NCI-H187 (cell line): Measurements from ENCODE around the gene SYS1.
"Not testable (repeated sequence)": the region's sequence is repeated elsewhere in the genome, so short reads cannot be mapped to it uniquely, and the experiment has no call there.

Experiments used
- DNase-seq, 2 experiments: peaks; one replicate each; lab custom pipeline; 2025; lab: John Stamatoyannopoulos, UW

SYS1 gene

GRCh38 chr20:45339799-45340198 lies 23.2 kb upstream of the SYS1 start:
- DNase-seq: no peak

- DNase-seq: no peak
These were observed 22.6 kb upstream of the SYS1 start for GRCh38 chr20:45340236-45340847.

DNA sequence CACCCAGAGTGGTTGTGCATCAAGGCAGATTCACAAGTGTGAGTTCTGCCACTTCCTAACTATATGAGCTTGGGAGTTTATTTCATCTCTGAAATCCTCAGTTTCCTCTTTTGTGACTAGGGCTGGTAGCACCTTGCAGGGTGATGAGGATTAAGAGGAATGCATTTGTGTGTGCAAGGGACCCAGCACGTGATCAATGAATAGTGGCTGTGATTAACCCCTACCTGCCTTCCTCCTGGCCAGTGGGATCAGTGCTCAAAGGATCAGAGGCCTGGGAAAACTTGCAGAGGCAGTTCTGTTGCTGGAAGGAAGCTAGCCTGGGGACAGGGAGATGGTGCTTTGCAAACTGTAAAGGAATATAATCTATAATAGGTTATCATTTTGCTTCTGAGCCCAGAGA lies 22.0 kb upstream of the SYS1 start:
- no peak for DNase-seq

DNA sequence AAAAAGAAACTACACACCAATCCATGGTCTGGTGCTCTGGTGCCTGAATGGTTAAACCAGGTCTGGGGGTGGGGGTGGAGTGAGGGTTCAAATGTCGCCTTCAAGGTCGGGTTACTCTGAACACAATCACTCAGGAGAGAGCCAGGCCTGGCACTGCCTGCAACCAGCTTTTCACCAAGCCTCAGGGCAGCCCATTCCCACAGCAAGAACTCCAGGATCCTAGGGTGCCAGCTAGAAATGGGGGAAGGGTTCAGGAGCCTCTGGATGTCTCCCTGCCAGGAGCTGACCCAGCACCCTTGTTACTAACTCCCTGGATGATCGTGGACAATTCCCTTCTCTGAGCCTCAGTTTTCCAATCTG lies 21.4 kb upstream of the SYS1 start:
- DNase-seq: no peak

- DNase-seq: no peak
These were observed 20.8 kb upstream of the SYS1 start for GRCh38 chr20:45341939-45342854.

DNA sequence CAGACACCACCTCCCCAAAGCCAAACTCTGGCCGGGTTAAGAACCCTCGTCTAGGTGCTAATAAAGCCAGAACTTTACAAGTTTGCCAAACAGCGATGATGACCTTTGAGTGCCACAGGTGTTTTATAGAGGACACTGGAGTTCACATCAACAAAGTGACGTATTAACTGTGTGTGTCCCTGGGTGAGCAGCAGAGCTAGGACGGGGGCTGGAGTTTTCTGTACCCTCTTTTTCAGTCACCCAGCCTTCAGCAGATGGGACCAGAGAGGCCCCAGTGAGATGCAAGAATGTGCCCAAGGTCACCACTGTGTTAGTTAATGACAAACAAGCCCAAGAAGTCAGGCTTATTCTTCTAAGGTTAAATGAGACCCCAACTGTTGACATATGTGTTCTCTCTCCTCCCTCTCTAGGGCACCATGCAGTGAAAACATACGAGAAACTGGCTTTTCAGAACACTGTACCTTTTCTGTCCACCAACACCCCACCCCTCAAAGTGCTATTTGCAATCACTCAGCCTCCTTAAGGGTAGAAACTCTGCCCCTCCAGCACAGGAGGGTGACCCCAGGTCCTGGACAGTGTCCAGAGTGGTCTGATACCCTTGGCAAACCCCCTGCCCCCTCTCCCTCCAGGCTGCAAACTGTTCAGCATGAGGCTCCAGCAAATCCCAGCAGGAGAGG lies 20.0 kb upstream of the SYS1 start:
- no peak for DNase-seq

DNA sequence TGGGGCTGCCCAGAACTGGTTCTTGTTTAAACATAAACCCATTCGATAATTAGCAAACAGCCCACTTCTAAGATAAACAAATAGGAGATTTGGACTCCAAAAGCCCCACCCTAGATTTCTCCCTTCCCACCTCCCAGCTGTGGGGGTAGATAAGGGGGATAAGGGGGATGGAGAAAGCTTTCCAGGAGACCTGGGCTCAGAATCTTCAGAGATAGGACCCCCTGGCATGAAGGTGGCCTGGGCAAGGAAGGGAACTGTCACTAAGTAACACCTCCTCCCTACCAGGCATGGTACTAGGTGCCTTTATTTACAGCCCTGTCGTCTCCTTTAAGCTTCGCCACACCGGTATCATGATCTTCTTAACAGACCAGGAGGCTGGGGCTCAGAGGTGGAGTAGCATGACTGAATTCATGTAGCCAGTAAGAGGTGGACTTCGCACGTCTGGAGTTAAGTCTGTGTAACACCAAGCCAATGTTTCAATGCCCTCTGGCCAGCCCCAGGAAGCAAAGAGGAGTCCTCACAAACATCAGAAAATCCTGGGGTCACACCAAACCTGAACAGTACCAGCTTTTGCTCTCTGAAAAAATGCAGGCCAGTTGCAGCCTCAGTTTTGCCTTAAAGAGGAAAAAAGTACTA lies 19.3 kb upstream of the SYS1 start:
- DNase-seq: no peak

GRCh38 chr20:45344168-45344860 lies 18.6 kb upstream of the SYS1 start:
- DNase-seq: no peak

- DNase-seq: no peak
These were observed 17.6 kb upstream of the SYS1 start for GRCh38 chr20:45345104-45345936.

GRCh38 chr20:45346291-45346718 lies 16.7 kb upstream of the SYS1 start:
- DNase-seq: no peak

- DNase-seq: no peak
These were observed 16.1 kb upstream of the SYS1 start for GRCh38 chr20:45346851-45347250.

- no peak for DNase-seq
These were observed 15.5 kb upstream of the SYS1 start for GRCh38 chr20:45347297-45347935.

DNA sequence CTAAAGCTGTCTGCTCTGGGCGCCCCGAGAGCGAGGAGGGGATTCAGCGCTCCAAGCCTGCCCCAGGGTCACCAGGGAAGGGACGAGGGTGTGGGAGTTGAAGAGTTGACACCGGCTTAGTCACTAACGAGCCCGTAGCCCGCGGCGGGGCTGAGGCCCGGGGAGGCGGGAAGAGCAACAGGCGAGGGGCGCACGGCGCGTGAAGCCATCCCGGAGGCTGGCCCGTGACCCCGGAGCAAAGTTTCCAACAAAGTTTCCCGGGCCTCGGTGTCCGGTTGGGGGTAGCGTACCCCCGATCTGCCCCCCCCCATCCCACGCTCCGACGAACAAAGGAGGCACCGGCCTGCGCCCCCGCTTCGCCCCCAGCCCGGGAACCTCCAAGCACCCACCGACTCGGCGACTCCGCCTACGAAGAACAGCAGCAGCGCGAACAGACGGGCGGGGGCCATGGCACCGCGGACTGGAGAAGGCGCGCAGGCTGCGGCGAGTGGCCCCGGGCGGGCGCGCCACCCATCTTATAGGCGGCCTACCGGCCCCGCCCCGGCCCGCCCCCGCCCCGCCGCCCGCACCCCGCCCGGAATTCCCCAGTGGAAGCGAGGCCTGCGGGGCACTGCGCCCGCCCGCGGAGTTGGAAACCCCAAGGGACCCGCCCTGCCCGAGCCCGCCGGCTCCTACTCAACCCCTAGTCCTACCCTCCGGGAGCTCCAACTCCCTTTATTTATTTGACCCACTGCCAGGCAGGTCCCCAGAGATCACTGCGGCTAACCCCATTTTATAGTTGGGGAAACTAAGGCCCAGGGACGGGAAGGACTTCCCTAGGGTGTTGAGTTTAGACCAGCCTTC lies 14.8 kb upstream of the SYS1 start, which contains the start of gene SDC4:
SDC4 (minus strand) TSS at position 489 of the 843 bp plus-strand sequence; CDS start at position 449, 40 bp downstream.
- no peak for DNase-seq

DNA sequence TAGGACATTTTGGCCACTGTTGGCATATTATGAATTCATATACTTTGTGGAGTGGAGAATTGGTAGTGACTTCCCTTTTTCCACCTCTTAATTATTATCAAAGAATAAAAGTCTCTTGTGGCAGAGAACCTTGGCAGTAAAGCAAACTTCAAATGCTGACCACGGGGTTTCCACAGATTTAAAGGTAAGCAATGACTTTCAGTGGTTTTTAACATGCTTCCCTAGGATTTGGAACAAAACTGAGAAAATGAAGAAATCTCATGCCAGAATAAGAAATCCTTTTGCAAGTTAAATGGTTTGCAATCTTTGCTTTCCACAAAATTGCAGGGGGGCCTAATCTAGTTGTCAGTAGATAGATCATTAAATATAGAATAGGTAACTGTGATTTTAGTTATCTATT lies 12.7 kb upstream of the SYS1 start:
- no peak for DNase-seq

DNA sequence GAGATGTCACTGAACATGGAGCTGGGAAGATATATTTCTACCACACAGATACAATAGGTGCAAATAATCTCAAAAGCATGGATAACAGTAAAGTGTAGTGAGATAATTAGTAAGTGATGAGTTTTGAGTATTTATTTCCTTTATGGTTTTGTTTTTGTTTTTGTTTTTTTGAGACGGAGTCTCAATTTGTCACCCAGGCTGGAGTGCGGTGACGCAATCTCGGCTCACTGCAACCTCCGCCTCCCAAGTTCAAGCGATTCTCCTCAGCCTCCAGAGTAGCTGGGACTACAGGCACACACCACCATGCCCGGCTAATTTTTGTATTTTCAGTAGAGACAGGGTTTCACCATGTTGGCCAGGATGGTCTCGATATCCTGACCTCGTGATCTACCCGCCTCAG lies 12.2 kb upstream of the SYS1 start:
- not testable (repeated sequence) for DNase-seq

- no peak for DNase-seq
These were observed 10.2 kb upstream of the SYS1 start for GRCh38 chr20:45352729-45353128.

DNA sequence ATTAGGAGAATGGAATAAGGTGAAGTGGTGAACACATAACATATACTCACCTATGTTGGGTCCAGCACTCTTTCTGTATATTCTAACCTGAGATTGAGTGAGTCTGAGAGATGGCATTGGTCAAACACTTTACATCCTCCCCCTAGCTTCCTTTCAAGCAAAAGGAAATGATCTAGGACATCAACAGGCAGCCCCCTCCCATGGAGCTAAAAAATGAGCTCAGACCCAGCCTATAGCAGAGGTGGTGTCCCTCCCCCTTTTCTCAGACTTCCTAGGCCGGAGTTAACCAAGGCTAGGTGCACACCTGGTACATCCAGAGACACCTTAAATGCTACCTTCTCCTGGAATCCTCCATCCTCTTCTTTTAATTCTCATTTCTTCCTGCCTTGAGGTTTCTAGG lies 9.2 kb upstream of the SYS1 start:
- DNase-seq: no peak

DNA sequence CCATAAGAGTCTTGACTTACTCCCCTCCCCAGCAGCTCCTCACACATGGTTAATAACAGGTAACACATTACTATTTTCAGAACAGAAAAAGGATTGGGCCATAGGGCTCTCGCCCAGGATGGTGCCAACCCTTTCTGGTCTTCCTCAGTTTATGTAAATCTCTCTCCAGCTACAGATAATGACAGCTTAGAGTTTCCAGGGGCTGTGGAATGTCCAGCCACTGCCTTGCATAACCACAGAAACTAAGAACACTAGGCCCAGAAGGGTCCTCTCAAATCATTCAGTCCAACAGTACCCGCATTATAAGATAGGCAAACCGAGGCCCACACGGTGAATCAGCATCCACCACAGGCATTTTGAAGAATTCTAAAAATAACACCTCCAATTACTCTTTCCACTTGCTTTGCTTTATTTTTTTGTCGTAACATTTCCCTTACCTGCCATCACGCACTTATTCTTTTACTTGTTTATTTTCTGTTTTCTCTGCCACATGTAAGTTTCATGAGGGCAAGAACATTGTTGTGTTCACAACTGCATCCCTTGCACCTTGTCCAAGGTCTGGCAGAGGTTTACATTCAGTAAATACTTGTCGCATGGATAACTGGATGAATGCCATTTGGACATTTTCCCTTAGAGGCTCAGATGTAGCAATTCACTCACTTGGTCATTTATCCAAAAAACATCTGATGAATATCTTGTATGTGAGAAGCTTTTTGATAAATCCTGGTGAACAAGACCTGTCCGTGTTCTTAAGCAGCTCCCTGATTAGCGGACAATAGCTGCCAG lies 8.3 kb upstream of the SYS1 start:
- DNase-seq: no peak
